Small intestine (tissue), 7 donors: ENCODE data around the gene RGS3. TPM values are rescaled to one million over a fixed set of nuclear protein-coding genes. Genes with fewer than 3 reads are reported as not detected.

Experiments used
- DNase-seq, 2 donors: peaks; one replicate each; pipeline versions ENCODE4 v3.0.0 to v3.0.0-alpha.2; 2013
- FAIRE-seq: peaks from 2 replicates; lab custom pipeline; 2012; peaks lifted over from hg19 to GRCh38; lab: Jason Lieb, UNC
- H3K27ac ChIP-seq, 3 donors: one replicate each; pipeline ENCODE4 v1.5.1; 2013; ENCODE audit warnings: low read length in 2 of 3, mild to moderate bottlenecking in 2 of 3, control low read depth in 1 of 3, inconsistent platforms in 1 of 3, low read depth in 1 of 3, moderate library complexity in 1 of 3
- H3K27me3 ChIP-seq, 3 donors: one replicate each; pipeline ENCODE4 v1.6.1; 2013; ENCODE audit warnings: low read length in 3 of 3, inconsistent platforms in 1 of 3; ENCODE audit not compliant: control insufficient read depth in 3 of 3, insufficient read depth in 3 of 3
- H3K36me3 ChIP-seq, 3 donors: one replicate each; pipeline ENCODE4 v1.6.1; 2013; ENCODE audit warnings: low read length in 3 of 3, inconsistent platforms in 1 of 3, low read depth in 1 of 3, mild to moderate bottlenecking in 1 of 3, moderate library complexity in 1 of 3; ENCODE audit not compliant: control insufficient read depth in 3 of 3, insufficient read depth in 2 of 3
- H3K4me1 ChIP-seq, 3 donors: one replicate each; pipeline ENCODE4 v1.6.1; 2013; ENCODE audit warnings: low read length in 2 of 3, inconsistent platforms in 1 of 3, low read depth in 1 of 3, mild to moderate bottlenecking in 1 of 3, moderate library complexity in 1 of 3; ENCODE audit not compliant: control insufficient read depth in 3 of 3, insufficient read depth in 2 of 3
- H3K4me3 ChIP-seq, 3 donors: one replicate each; pipeline ENCODE4 v1.5.1; 2013; ENCODE audit warnings: low read length in 3 of 3, control low read depth in 1 of 3, inconsistent platforms in 1 of 3, low read depth in 1 of 3, mild to moderate bottlenecking in 1 of 3, moderate library complexity in 1 of 3
- H3K9me3 ChIP-seq, 2 donors: one replicate each; pipeline ENCODE4 v1.6.1; 2013; ENCODE audit warnings: low read depth in 1 of 2, low read length in 1 of 2; ENCODE audit not compliant: control insufficient read depth in 2 of 2, insufficient read depth in 1 of 2
- WGBS, 3 donors: extraction: QIAGEN DNeasy Blood & Tissue Kit; methylation state at CpG; one replicate each; pipeline ENCODE4 v1.1.7; 2013; 5-methylcytosine and 5-hydroxymethylcytosine counted together
- polyA plus RNA-seq, 4 donors: library from polyadenylated mRNA; stranded (reverse) in 3 of 4; unstranded in 1 of 4; fragments of 200-250 nt in 3 of 4; fragments of 120-200 nt in 1 of 4; gene quantifications; one replicate each; pipeline versions ENCODE4 v1.2.1 to v1.2.3, GENCODE V29; 2013
- donor health status: healthy with polysubstance abuse.
- donor health status: control.
- donor health status: control.
- donor health status: Bipolar disorder and iron deficiency.
- donor health status: healthy.

The RGS3 gene
- polyA plus RNA-seq, 4 donors = 23.0 to 37.0 (median 26.4) TPM

- WGBS, 3 donors = 50 to 73% (median 61%) methylated on average over 14 of the region's 14 CpGs
- no peak overlapping the region for H3K4me3 ChIP-seq
- FAIRE-seq = no peak
- peaks cover 0 to 19% (median 0%) of the 10 kb centered on the region in 3 donors for H3K4me1 ChIP-seq
- DNase-seq = no peak
- H3K27ac ChIP-seq = peak overlapping the region in 2 of 3 donors; percentile 61 to 83
- no peaks in the 10 kb centered on the region for H3K36me3 ChIP-seq
- H3K9me3 ChIP-seq = no peaks in the 10 kb centered on the region
- H3K27me3 ChIP-seq = no peaks in the 10 kb centered on the region
These were observed 151.5 kb downstream of the RGS3 start for GRCh38 chr9:113614843-113615648.

GRCh38 chr9:113616116-113616515 lies 152.6 kb downstream of the RGS3 start:
- peak overlapping the region in 1 of 3 donors; percentile 7 for H3K27ac ChIP-seq
- no peak for FAIRE-seq
- H3K4me3 ChIP-seq = no peak overlapping the region
- H3K4me1 ChIP-seq = peaks cover 0 to 30% (median 10%) of the 10 kb centered on the region in 3 donors
- no peaks in the 10 kb centered on the region for H3K9me3 ChIP-seq
- WGBS, 3 donors = 55 to 68% (median 62%) methylated on average over 14 of the region's 14 CpGs
- H3K27me3 ChIP-seq = no peaks in the 10 kb centered on the region
- H3K36me3 ChIP-seq = no peaks in the 10 kb centered on the region
- DNase-seq = no peak

DNA sequence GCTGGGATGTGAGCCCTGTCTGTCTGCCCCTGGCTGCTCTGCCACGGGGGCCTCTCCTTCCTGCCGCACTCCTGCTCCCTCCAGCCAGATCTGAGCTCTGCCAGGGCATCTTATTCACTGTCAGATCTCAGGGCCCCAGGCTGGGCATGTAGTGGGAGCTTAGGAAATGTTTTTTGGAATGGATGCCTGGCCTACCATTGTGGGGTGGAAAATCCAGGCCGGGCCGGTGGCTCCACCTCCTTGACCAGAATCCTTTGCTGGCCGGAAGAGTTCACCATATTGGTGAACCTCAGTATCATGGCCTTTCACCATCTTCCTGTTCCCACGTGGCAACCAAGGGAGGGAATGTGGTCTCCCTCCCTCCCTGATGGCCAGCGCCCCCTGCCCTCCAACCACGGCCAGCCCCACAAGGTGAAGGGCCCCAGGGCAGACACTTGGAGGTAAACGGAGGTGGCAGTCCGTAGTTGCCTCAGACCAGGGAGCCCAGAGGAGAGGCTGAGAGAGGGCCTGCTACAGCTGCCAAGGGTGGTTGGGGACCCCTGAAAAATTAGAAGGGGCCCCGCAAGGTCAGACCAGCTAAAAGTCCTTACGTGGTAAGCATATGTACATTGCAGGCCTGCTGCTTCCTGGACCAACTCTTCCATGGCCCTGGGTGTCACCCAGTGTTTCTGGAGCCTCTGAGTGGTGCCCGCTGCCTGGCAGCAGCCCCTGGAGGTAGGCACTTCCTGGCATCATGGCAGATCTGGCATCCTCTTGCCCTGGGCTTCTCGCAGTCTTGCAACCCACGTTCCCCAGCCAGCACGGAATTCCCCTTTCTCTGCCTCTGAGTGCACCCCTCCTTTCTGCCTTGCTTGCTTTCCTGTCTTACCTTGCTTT lies 153.3 kb downstream of the RGS3 start:
- H3K4me1 ChIP-seq = peaks cover 0 to 37% (median 14%) of the 10 kb centered on the region in 3 donors
- FAIRE-seq (no peak), DNase-seq (no peak)
- no peaks in the 10 kb centered on the region for H3K27me3 ChIP-seq
- no peaks in the 10 kb centered on the region for H3K36me3 ChIP-seq
- 79 to 85% (median 83%) methylated on average over 15 to 16 of the region's 16 CpGs for WGBS, 3 donors
- H3K4me3 ChIP-seq = no peak overlapping the region
- peak overlapping the region in 1 of 3 donors; percentile 15 for H3K27ac ChIP-seq
- H3K9me3 ChIP-seq = no peaks in the 10 kb centered on the region

DNA sequence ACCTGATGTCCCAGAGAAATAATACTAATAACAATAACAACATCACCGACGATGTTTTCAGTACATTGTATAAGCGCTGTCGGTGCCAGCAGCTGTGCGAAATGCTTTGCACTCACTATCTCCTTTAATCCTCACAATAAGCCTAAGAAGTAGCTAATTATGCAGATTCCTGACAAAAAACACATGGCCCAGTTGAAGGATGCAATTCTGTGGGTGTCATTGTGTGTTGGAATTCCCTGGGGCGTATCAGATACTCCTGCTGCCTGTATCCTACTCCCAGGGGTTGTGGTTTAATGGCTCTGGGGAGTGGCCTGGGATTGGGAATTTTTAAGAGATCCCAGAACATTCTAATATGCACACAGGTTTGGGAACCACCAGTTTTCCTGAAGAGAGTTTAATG lies 154.0 kb downstream of the RGS3 start:
- Histone ChIP-seq H3K4me1 (peaks cover 0 to 43% (median 16%) of the 10 kb centered on the region in 3 donors), H3K36me3 (no peaks in the 10 kb centered on the region), H3K27ac (no peak overlapping the region), H3K9me3 (no peaks in the 10 kb centered on the region), H3K4me3 (no peak overlapping the region), H3K27me3 (no peaks in the 10 kb centered on the region)
- FAIRE-seq (no peak), DNase-seq (no peak)
- WGBS, 3 donors = 85 to 93% (median 88%) methylated on average over 6 of the region's 6 CpGs

DNA sequence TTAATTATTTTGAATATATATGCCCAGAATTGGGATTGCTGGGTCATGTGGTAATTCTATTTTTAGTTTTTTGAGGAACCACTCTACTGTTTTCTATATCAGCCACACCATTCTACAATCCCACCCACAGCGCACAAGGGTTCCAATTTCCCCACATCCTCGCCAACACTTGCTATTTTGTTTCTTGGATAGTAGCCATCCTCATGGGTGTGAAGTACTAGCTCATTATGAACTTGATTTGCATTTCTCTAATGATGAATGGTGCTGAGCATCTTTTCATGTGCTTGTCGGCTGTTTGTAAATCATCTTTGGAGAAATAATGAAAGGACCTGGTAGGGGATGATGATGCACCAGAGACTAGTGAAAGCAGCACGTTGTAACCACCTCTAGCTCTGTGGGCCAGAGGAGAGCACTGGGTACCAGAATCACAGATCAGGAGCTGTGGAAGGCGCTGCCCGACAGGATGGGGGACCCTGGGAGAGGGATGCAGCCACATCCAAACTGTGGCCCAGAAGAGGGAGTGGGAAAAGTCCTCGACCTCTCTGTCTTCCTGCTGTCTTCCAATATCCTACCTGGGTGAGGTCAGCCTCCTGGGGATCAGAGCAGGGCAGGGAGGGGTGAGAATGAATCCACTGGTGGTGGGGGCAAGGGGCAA lies 155.4 kb downstream of the RGS3 start:
- DNase-seq = no peak
- H3K9me3 ChIP-seq = no peaks in the 10 kb centered on the region
- no peak overlapping the region for H3K27ac ChIP-seq
- H3K36me3 ChIP-seq = no peaks in the 10 kb centered on the region
- no peak for FAIRE-seq
- H3K27me3 ChIP-seq = no peaks in the 10 kb centered on the region
- H3K4me3 ChIP-seq = no peak overlapping the region
- 71 to 75% (median 71%) methylated on average over 7 of the region's 7 CpGs for WGBS, 3 donors
- peaks cover 0 to 49% (median 16%) of the 10 kb centered on the region in 3 donors for H3K4me1 ChIP-seq

- no peaks in the 10 kb centered on the region for H3K9me3 ChIP-seq
- H3K27ac ChIP-seq = peak overlapping the region in 2 of 3 donors; percentile 26 to 79
- H3K4me1 ChIP-seq = peaks cover 0 to 46% (median 16%) of the 10 kb centered on the region in 3 donors
- DNase-seq = peak in 1 of 2 donors; percentile 67
- no peaks in the 10 kb centered on the region for H3K36me3 ChIP-seq
- no peak overlapping the region for H3K4me3 ChIP-seq
- WGBS, 3 donors = 22 to 55% (median 33%) methylated on average over 12 of the region's 12 CpGs
- FAIRE-seq = no peak
- no peaks in the 10 kb centered on the region for H3K27me3 ChIP-seq
These were observed 156.2 kb downstream of the RGS3 start for GRCh38 chr9:113619491-113620376.

DNA sequence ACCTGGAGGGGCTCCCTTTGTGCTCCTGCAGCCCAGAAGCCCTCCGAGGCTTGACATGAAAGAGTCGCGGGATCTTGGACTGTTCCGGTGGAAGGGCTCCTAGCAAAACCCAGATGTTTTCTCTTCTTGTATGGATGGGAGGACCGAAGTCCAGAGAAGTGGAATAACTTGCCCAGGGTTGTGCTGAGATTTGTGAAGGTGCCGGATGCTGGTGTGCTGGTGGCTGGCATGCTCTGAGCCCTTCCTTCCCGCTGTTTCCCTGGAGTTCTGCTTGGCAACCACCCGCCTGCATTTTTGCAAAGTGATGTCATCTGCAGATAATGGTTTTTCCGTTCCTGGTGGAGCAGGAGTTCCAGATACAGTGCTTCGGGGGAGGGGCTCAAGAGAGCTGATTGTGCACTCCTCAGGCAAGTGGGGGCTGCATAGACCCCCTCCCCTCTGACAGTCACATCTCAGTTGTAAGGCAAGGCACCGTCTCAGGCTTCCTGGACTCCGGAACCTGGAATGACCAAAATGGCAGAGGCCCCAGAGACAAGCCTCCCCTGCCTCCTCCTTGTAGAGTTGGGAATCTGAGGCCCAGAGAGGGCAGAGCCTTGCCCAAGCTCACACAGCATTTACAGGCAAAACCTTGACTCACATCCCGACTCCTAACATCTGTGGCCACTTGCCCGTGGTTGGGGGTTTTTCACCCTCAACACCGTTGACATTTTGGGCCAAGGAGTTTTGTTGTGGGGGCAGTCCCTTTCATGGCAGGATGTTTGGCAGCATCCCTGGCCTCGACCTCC lies 157.0 kb downstream of the RGS3 start:
- peaks cover 0 to 39% (median 16%) of the 10 kb centered on the region in 3 donors for H3K4me1 ChIP-seq
- FAIRE-seq (no peak), DNase-seq (peak; percentile 79 to 91)

More for the DNA sequence above, 157.0 kb downstream of the RGS3 start:
- H3K36me3 ChIP-seq = no peaks in the 10 kb centered on the region
- peak overlapping the region in 2 of 3 donors; percentile 73 to 79 for H3K27ac ChIP-seq
- 29 to 37% (median 31%) methylated on average over 16 of the region's 16 CpGs for WGBS, 3 donors
- no peaks in the 10 kb centered on the region for H3K9me3 ChIP-seq
- H3K4me3 ChIP-seq = no peak overlapping the region
- no peaks in the 10 kb centered on the region for H3K27me3 ChIP-seq
